Activated CD8-positive, alpha-beta T cell treated with anti-CD3 and anti-CD28 coated beads for 36 hours (primary cell): Measurements from ENCODE around the gene PRDM11. TPM values are rescaled to one million over a fixed set of nuclear protein-coding genes. Genes with fewer than 3 reads are reported as not detected.

ENCODE experiments used
- ATAC-seq: fragments of 200-7000 bp; cut with Tn5 transposase; one replicate; pipeline ENCODE4 v1.10.0; 2021; ENCODE audit warnings: mild to moderate bottlenecking, moderate library complexity
- CTCF ChIA-PET: fragments of 350-600 bp; sonication (Branson Sonifier 250); formaldehyde crosslinking; loops from one replicate; lab custom pipeline; 2021; ENCODE audit warnings: antibody characterized with exemption; lab: Charles Lee
- POLR2A ChIA-PET: fragments of 350-600 bp; sonication (Branson Sonifier 250); formaldehyde crosslinking; loops from one replicate; lab custom pipeline; 2021; ENCODE audit warnings: antibody characterized with exemption; lab: Charles Lee
- DNase-seq: peaks from one replicate; pipeline ENCODE4 v3.0.0-alpha.2; 2020
- H3K27ac Mint-ChIP-seq: one replicate; pipeline ENCODE4 v1.8.0; 2021; ENCODE audit warnings: mild to moderate bottlenecking, mixed read lengths
- H3K27me3 Mint-ChIP-seq: one replicate; pipeline ENCODE4 v1.8.0; 2021; ENCODE audit warnings: mixed read lengths
- H3K36me3 Mint-ChIP-seq: one replicate; pipeline ENCODE4 v1.8.0; 2021; ENCODE audit warnings: low read depth, mixed read lengths
- H3K4me1 Mint-ChIP-seq: one replicate; pipeline ENCODE4 v1.8.0; 2021; ENCODE audit warnings: low read depth, mixed read lengths
- H3K4me3 Mint-ChIP-seq: one replicate; pipeline ENCODE4 v1.8.0; 2021; ENCODE audit warnings: mild to moderate bottlenecking, moderate library complexity, mixed read lengths
- H3K9me3 Mint-ChIP-seq: one replicate; pipeline ENCODE4 v1.8.0; 2021; ENCODE audit warnings: mixed read lengths
- intact Hi-C: fragments of 100-400 bp; cut with micrococcal nuclease; formaldehyde crosslinking; loops from one replicate; pipeline ENCODE4 v1.10.0; 2022
- total RNA-seq, 2 experiments: library from RNA; stranded (reverse); gene quantifications; one replicate each; pipeline ENCODE4 v1.2.3, GENCODE V29; 2021
- TF ChIP-seq, protein P1 (sequence below): fragments of 200-600 bp; IDR thresholded peaks from one replicate; pipeline ENCODE4 v1.8.0; 2022; ENCODE audit warnings: antibody characterized with exemption, mild to moderate bottlenecking

Gene PRDM11
- total RNA-seq, 2 experiments from 2014 or later, result 2.6 to 3.5 TPM

DNA sequence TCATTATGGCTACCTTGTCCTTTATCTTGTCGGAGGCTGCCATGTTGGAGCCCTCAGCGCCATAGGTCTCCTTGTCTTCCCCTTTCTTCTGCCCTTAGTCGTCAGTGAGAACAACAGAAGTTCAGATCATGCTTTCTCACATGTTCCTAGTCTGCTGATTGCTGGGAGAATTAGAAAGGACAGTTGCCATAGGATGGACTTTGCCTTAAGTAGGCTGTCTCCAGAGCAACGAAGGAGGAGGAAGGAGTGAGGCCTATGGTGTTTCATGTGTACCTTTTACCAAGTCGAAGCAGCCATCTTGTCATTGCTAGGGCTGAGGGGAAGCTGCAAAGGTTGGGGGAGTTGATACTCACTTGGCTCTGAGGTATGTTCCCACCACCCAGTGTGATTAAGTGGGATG lies 77.1 kb downstream of the PRDM11 start:
- no peak for DNase-seq
- Mint-ChIP-seq H3K9me3 (no peaks in the 10 kb centered on the region), H3K4me3 (no peak overlapping the region), H3K27ac (no peak overlapping the region), H3K27me3 (no peaks in the 10 kb centered on the region), H3K36me3 (no peaks in the 10 kb centered on the region), H3K4me1 (no peaks in the 10 kb centered on the region)
- TF ChIP-seq, protein P1, sequence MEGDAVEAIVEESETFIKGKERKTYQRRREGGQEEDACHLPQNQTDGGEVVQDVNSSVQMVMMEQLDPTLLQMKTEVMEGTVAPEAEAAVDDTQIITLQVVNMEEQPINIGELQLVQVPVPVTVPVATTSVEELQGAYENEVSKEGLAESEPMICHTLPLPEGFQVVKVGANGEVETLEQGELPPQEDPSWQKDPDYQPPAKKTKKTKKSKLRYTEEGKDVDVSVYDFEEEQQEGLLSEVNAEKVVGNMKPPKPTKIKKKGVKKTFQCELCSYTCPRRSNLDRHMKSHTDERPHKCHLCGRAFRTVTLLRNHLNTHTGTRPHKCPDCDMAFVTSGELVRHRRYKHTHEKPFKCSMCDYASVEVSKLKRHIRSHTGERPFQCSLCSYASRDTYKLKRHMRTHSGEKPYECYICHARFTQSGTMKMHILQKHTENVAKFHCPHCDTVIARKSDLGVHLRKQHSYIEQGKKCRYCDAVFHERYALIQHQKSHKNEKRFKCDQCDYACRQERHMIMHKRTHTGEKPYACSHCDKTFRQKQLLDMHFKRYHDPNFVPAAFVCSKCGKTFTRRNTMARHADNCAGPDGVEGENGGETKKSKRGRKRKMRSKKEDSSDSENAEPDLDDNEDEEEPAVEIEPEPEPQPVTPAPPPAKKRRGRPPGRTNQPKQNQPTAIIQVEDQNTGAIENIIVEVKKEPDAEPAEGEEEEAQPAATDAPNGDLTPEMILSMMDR, result no peak
- no peak for ATAC-seq
- ChIA-PET CTCF (no interaction called here), POLR2A (no interaction called here)
- intact Hi-C loops, result no loop called here

DNA sequence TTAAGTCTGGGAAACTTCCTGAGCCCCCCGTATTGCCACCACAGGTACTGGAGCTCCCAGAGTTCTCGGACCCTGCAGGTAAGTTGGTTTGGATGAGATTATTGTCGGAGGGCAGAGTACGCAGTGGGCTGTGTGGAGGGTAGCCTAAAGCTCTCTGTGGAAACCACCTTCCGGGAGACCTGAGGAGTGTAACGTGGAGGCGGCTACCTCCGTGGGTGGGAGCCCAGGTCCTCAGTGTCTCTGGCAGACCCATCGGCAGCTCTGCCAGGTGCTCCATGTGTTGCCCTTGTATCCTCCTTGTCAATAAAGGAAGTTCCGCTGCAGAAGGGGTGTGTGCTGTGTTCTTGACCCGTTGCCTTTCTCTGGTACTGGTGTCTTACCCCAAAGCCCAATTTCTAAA lies 78.3 kb downstream of the PRDM11 start:
- no peaks in the 10 kb centered on the region for H3K4me1 Mint-ChIP-seq
- no peak for DNase-seq
- H3K27ac Mint-ChIP-seq, result no peak overlapping the region
- POLR2A ChIA-PET, result interaction anchor here (1.2 kb wide), 1 partner anchor 45 kb away, joined by 3 read pairs; no protein-coding TSS in a partner anchor
- H3K4me3 Mint-ChIP-seq, result no peak overlapping the region
- TF ChIP-seq, protein P1, result no peak
- H3K27me3 Mint-ChIP-seq, result no peaks in the 10 kb centered on the region
- H3K9me3 Mint-ChIP-seq, result no peaks in the 10 kb centered on the region
- no peaks in the 10 kb centered on the region for H3K36me3 Mint-ChIP-seq
- intact Hi-C loops, result no loop called here
- CTCF ChIA-PET, result no interaction called here
- no peak for ATAC-seq

DNA sequence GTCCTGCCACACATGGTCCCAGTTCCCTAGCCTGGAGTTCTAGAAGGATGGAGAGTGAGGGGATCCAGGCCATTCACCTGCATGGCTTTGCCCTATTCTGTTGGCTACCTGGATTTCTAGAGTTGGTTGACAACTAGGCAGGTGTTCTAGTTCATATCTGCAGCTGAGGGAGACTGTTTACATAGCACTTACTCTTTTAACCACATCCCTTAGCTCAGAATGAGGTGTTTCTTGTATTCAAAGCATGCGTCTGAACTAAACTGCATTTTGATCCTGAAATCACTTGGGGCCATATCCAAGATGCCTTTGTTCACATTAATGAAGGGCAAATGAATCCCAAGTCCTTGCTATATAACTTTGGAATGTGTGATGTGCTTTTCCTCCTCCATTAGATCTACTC lies 78.8 kb downstream of the PRDM11 start:
- CTCF ChIA-PET, result no interaction called here
- no peaks in the 10 kb centered on the region for H3K27me3 Mint-ChIP-seq
- no peak overlapping the region for H3K27ac Mint-ChIP-seq

DNA sequence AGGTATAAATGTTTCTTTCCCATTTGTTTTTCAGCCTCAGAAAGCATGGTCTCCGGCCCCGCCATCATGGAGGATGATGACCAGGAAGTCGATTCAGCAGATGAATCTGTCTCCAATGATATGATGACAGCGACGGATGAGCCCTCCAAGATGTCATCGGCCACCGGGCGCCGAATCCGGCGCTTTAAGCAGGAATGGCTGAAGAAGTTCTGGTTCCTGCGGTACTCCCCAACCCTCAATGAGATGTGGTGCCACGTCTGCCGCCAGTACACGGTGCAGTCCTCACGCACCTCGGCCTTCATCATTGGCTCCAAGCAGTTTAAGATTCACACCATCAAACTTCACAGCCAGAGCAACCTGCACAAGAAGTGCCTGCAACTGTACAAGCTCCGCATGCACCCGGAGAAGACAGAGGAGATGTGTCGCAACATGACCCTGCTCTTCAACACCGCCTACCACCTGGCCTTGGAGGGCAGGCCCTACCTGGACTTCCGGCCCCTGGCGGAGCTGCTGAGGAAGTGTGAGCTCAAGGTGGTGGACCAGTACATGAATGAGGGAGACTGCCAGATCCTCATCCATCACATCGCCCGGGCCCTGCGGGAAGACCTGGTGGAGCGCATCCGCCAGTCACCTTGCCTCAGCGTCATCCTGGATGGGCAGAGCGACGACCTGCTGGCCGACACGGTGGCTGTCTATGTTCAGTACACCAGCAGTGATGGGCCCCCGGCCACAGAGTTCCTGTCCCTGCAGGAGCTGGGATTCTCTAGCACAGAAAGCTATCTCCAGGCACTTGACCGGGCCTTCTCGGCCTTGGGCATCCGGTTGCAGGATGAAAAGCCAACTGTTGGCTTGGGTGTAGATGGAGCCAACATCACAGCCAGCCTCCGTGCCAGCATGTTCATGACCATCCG lies 79.8 kb downstream of the PRDM11 start:
- ATAC-seq (no peak), DNase-seq (no peak)
- H3K9me3 Mint-ChIP-seq, result no peaks in the 10 kb centered on the region
- POLR2A ChIA-PET, result no interaction called here
- no peaks in the 10 kb centered on the region for H3K27me3 Mint-ChIP-seq
- TF ChIP-seq, protein P1, result no peak
- no peaks in the 10 kb centered on the region for H3K4me1 Mint-ChIP-seq
- CTCF ChIA-PET, result no interaction called here
- H3K27ac Mint-ChIP-seq, result no peak overlapping the region
- no peaks in the 10 kb centered on the region for H3K36me3 Mint-ChIP-seq
- H3K4me3 Mint-ChIP-seq, result no peak overlapping the region
- intact Hi-C loops, result no loop called here

More for the DNA sequence above, 78.8 kb downstream of the PRDM11 start:
- no peak for ATAC-seq
- H3K4me1 Mint-ChIP-seq, result no peaks in the 10 kb centered on the region
- intact Hi-C loops, result no loop called here
- POLR2A ChIA-PET, result interaction anchor here (1.2 kb wide), 1 partner anchor 45 kb away, joined by 3 read pairs; no protein-coding TSS in a partner anchor
- no peaks in the 10 kb centered on the region for H3K36me3 Mint-ChIP-seq
- H3K9me3 Mint-ChIP-seq, result no peaks in the 10 kb centered on the region
- no peak for DNase-seq
- TF ChIP-seq, protein P1, result no peak
- H3K4me3 Mint-ChIP-seq, result no peak overlapping the region

DNA sequence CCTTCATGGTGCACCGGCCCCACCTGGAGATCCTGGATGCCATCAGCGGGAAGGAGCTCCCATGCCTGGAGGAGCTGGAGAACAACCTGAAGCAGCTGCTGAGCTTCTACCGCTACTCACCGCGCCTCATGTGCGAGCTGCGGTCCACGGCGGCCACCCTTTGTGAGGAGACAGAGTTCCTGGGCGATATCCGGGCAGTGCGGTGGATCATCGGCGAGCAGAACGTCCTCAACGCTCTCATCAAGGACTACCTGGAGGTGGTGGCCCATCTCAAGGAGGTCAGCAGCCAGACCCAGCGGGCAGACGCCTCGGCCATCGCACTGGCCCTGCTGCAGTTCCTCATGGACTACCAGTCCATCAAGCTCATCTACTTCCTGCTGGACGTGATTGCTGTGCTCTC lies 80.5 kb downstream of the PRDM11 start:
- Mint-ChIP-seq H3K9me3 (no peaks in the 10 kb centered on the region), H3K36me3 (no peaks in the 10 kb centered on the region), H3K4me3 (no peak overlapping the region), H3K4me1 (no peaks in the 10 kb centered on the region), H3K27ac (no peak overlapping the region), H3K27me3 (no peaks in the 10 kb centered on the region)
- no peak for DNase-seq
- ChIA-PET POLR2A (no interaction called here), CTCF (no interaction called here)
- TF ChIP-seq, protein P1, result no peak
- intact Hi-C loops, result no loop called here
- no peak for ATAC-seq
